Neural progenitor cell (in vitro differentiated cells): Measurements from ENCODE around the gene KRTAP3-2. TPM values are rescaled to one million over a fixed set of nuclear protein-coding genes. Genes with fewer than 3 reads are reported as not detected.

Experiments
- DNase-seq: peaks from one replicate; pipeline ENCODE4 v3.0.0-alpha.2; 2016; ENCODE audit warnings: low spot score
- H2AFZ ChIP-seq: fragments of 200-600 bp; sonication (generic); replicated peaks from 2 replicates; pipeline ENCODE4 v1.6.1; 2016; ENCODE audit warnings: antibody characterized with exemption
- H3F3A ChIP-seq: fragments of 200-600 bp; sonication (generic); 2 replicates; pipeline ENCODE4 v1.6.1; 2016; ENCODE audit warnings: antibody characterized with exemption, low read depth
- H3K27ac ChIP-seq: fragments of 200-600 bp; sonication (generic); 2 replicates; pipeline ENCODE4 v1.5.1; 2016; ENCODE audit warnings: mild to moderate bottlenecking
- H3K27me3 ChIP-seq: fragments of 200-600 bp; sonication (generic); 2 replicates; pipeline ENCODE4 v1.6.1; 2016; ENCODE audit warnings: mild to moderate bottlenecking, moderate library complexity
- H3K36me3 ChIP-seq: fragments of 200-600 bp; sonication (generic); 2 replicates; pipeline ENCODE4 v1.5.1; 2016
- H3K4me1 ChIP-seq: fragments of 200-600 bp; sonication (generic); 2 replicates; pipeline ENCODE4 v1.6.1; 2016; ENCODE audit warnings: mixed run types
- H3K4me2 ChIP-seq: fragments of 200-600 bp; sonication (generic); 2 replicates; pipeline ENCODE4 v1.6.1; 2016
- H3K4me3 ChIP-seq: fragments of 200-600 bp; sonication (generic); 2 replicates; pipeline ENCODE4 v1.5.1; 2016
- H3K79me2 ChIP-seq: fragments of 200-600 bp; sonication (generic); 2 replicates; pipeline ENCODE4 v1.6.1; 2016; ENCODE audit warnings: low read depth
- H3K9ac ChIP-seq: fragments of 200-600 bp; sonication (generic); 2 replicates; pipeline ENCODE4 v1.6.1; 2016
- H3K9me3 ChIP-seq: fragments of 200-600 bp; sonication (generic); 2 replicates; pipeline ENCODE4 v1.5.1; 2016; ENCODE audit warnings: low read depth
- H4K20me1 ChIP-seq: fragments of 200-600 bp; sonication (generic); 2 replicates; pipeline ENCODE4 v1.6.1; 2016; ENCODE audit warnings: low read depth
- H3K27ac Mint-ChIP-seq: 3 replicates; pipeline ENCODE4 v1.8.0; 2021; ENCODE audit warnings: mixed read lengths
- H3K27me3 Mint-ChIP-seq: 2 replicates; pipeline ENCODE4 v1.8.0; 2022; ENCODE audit warnings: low read depth, mild to moderate bottlenecking, inconsistent platforms, moderate library complexity, mixed read lengths; ENCODE audit not compliant: insufficient read depth
- H3K36me3 Mint-ChIP-seq: 3 replicates; pipeline ENCODE4 v1.8.0; 2021; ENCODE audit warnings: mixed read lengths
- H3K4me1 Mint-ChIP-seq: 3 replicates; pipeline ENCODE4 v1.8.0; 2021; ENCODE audit warnings: mixed read lengths
- H3K4me3 Mint-ChIP-seq: 3 replicates; pipeline ENCODE4 v1.8.0; 2021; ENCODE audit warnings: mild to moderate bottlenecking, moderate library complexity, mixed read lengths
- H3K9me3 Mint-ChIP-seq: 3 replicates; pipeline ENCODE4 v1.8.0; 2020; ENCODE audit warnings: mixed read lengths
- EZH2 ChIP-seq: fragments of 200-600 bp; sonication (generic); IDR thresholded peaks from 2 replicates; pipeline ENCODE4 v1.6.1; 2017; ENCODE audit warnings: antibody characterized with exemption, mild to moderate bottlenecking, moderate library complexity
- EZH2phosphoT487 ChIP-seq: fragments of 200-600 bp; sonication (generic); IDR thresholded peaks from 2 replicates; pipeline ENCODE4 v1.6.1; 2017; ENCODE audit warnings: antibody characterized with exemption
- total RNA-seq: library from RNA; depleted of rRNA; stranded (reverse); fragments of >200 nt; gene quantifications from 2 replicates; pipeline ENCODE4 v1.2.3, GENCODE V29; 2015; ENCODE audit warnings: low replicate concordance
- TF ChIP-seq, protein P1 (sequence below): fragments of 200-600 bp; sonication (generic); IDR thresholded peaks from 2 replicates; pipeline ENCODE4 v1.5.1; 2017; ENCODE audit warnings: antibody characterized with exemption, mild to moderate bottlenecking

The KRTAP3-2 gene
- total RNA-seq, 1 donor from 2014 or later = not detected

DNA sequence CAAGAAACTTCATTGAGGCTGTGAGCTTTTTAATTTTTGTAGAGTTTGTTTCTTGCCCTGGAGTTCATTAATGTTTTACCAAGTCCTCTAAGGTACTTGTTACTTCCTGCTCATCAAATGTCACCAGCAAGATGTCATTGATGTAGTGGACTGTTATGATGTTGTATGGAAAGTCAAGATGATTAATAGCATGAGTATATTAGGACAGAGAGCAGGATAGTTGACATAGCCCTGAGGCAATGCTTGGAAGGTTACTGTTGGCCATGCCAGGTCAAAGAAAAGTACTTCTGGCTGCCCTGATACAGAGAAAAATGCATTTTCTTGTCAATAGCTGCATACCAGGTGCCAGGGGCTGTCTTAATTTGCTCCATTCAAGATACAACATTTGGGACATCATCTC is 20.6 kb upstream of the KRTAP3-2 start:
- Histone ChIP-seq H3K4me2 (no peak overlapping the region), H3K4me3 (no peak overlapping the region), H3K4me1 (no peaks in the 10 kb centered on the region), H3K9ac (no peak overlapping the region), H3K79me2 (no peaks in the 10 kb centered on the region), H3K9me3 (no peaks in the 10 kb centered on the region), H3K36me3 (no peaks in the 10 kb centered on the region), H4K20me1 (no peaks in the 10 kb centered on the region), H2AFZ (no peak overlapping the region), H3K27me3 (no peaks in the 10 kb centered on the region), H3K27ac (no peak overlapping the region), H3F3A (no peaks in the 10 kb centered on the region)
- Mint-ChIP-seq H3K27ac (no peak overlapping the region), H3K4me3 (no peak overlapping the region), H3K9me3 (no peaks in the 10 kb centered on the region), H3K27me3 (no peaks in the 10 kb centered on the region), H3K36me3 (no peaks in the 10 kb centered on the region), H3K4me1 (no peaks in the 10 kb centered on the region)
- TF ChIP-seq, protein P1, sequence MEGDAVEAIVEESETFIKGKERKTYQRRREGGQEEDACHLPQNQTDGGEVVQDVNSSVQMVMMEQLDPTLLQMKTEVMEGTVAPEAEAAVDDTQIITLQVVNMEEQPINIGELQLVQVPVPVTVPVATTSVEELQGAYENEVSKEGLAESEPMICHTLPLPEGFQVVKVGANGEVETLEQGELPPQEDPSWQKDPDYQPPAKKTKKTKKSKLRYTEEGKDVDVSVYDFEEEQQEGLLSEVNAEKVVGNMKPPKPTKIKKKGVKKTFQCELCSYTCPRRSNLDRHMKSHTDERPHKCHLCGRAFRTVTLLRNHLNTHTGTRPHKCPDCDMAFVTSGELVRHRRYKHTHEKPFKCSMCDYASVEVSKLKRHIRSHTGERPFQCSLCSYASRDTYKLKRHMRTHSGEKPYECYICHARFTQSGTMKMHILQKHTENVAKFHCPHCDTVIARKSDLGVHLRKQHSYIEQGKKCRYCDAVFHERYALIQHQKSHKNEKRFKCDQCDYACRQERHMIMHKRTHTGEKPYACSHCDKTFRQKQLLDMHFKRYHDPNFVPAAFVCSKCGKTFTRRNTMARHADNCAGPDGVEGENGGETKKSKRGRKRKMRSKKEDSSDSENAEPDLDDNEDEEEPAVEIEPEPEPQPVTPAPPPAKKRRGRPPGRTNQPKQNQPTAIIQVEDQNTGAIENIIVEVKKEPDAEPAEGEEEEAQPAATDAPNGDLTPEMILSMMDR = no peak
- TF ChIP-seq EZH2phosphoT487 (no peak), EZH2 (no peak)
- no peak for DNase-seq

DNA sequence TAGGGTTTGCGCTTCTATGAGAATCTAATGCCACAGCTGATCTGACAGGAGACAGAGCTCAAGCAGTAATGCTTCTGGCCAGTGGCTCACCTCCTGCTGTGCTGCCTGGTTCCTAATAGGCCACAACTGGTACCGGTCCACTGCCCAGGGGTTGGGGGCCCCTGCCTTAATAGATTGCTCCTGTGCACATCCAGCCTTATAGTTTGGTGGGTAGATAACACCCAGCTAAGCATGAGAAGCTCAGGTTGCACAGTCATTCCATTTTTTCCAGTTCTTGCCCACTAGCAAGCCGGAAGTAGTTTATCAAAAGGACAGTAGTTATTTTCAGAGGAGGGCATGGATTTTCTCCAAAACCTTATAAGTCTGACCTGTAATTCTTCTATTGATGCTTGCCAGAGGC is 19.7 kb upstream of the KRTAP3-2 start:
- Mint-ChIP-seq H3K4me3 (no peak overlapping the region), H3K27me3 (no peaks in the 10 kb centered on the region), H3K9me3 (no peaks in the 10 kb centered on the region), H3K36me3 (no peaks in the 10 kb centered on the region), H3K4me1 (no peaks in the 10 kb centered on the region), H3K27ac (no peak overlapping the region)
- no peaks in the 10 kb centered on the region for H3K4me1 ChIP-seq
- no peaks in the 10 kb centered on the region for H4K20me1 ChIP-seq
- no peak overlapping the region for H3K4me2 ChIP-seq
- no peak for DNase-seq
- no peak overlapping the region for H3K27ac ChIP-seq
- H3K9me3 ChIP-seq = no peaks in the 10 kb centered on the region
- no peaks in the 10 kb centered on the region for H3K27me3 ChIP-seq
- H2AFZ ChIP-seq = no peak overlapping the region
- H3K4me3 ChIP-seq = no peak overlapping the region
- H3K9ac ChIP-seq = no peak overlapping the region
- TF ChIP-seq, protein P1 = no peak
- TF ChIP-seq EZH2phosphoT487 = no peak
- no peak for TF ChIP-seq EZH2
- no peaks in the 10 kb centered on the region for H3K79me2 ChIP-seq
- no peaks in the 10 kb centered on the region for H3F3A ChIP-seq
- H3K36me3 ChIP-seq = no peaks in the 10 kb centered on the region

DNA sequence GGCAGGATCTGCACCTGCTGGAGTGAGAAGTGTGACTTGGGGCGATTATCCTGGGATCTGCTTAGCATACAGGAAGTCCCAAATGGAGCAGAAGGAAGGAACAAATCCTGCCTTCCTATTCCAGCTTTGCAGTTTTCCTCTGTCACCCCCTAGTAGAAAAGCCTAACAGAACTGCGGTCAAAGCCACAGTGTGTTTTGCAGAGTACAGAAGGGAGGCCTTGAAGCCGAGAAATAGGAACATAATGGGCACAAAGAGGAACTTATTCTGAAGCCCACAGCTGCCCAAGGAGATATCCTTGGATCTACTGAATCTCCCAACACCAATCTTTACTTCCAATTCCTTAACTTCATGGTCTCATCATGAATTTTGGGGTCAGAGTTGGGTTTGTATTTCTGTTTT is 18.8 kb upstream of the KRTAP3-2 start:
- Mint-ChIP-seq H3K27ac (no peak overlapping the region), H3K4me1 (no peaks in the 10 kb centered on the region), H3K9me3 (no peaks in the 10 kb centered on the region), H3K4me3 (no peak overlapping the region), H3K27me3 (no peaks in the 10 kb centered on the region), H3K36me3 (no peaks in the 10 kb centered on the region)
- no peak for TF ChIP-seq EZH2
- Histone ChIP-seq H3K27ac (no peak overlapping the region), H3K4me3 (no peak overlapping the region), H3F3A (no peaks in the 10 kb centered on the region), H3K4me1 (no peaks in the 10 kb centered on the region), H3K9ac (no peak overlapping the region), H2AFZ (peak overlapping the region; percentile 73), H3K9me3 (no peaks in the 10 kb centered on the region), H3K36me3 (no peaks in the 10 kb centered on the region), H3K4me2 (no peak overlapping the region), H4K20me1 (no peaks in the 10 kb centered on the region), H3K27me3 (no peaks in the 10 kb centered on the region), H3K79me2 (no peaks in the 10 kb centered on the region)
- DNase-seq = no peak

DNA sequence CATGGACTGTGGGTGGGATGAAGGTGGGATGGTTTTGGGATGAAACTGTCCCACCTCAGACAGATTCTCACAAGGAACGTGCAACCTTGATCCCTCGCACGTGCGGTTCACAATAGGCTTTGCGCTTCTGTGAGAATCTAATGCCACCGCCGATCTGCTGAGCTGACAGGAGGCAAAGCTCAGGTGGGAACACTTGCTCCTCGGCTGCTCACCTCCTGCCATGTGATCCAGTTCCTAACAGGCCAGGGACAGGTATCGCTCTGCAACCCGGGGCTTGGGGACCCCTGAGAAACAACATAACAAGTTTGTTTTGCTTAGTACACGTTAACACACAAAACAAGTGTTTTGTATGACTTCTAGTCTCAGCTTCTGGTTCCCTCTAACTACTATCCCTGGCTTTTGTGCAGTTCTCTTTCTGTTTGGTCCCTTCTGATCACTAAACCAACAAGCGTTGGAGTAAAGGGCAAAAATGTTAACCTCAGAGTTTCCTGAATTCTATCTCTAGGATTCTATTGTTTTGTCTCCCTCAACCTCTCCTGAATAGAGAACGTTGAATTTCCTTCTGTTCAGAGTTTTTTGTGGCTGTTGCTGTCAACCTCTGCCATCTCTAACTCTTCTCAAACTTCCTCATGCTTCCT is 17.0 kb upstream of the KRTAP3-2 start:
- H3K9me3 ChIP-seq = no peaks in the 10 kb centered on the region
- Mint-ChIP-seq H3K27me3 (no peaks in the 10 kb centered on the region), H3K9me3 (no peaks in the 10 kb centered on the region), H3K4me3 (no peak overlapping the region), H3K4me1 (no peaks in the 10 kb centered on the region), H3K36me3 (no peaks in the 10 kb centered on the region), H3K27ac (no peak overlapping the region)
- no peak overlapping the region for H3K9ac ChIP-seq
- TF ChIP-seq EZH2 = no peak
- TF ChIP-seq, protein P1 = no peak
- TF ChIP-seq EZH2phosphoT487 = no peak
- H3K36me3 ChIP-seq = no peaks in the 10 kb centered on the region
- H3K27me3 ChIP-seq = no peaks in the 10 kb centered on the region
- no peaks in the 10 kb centered on the region for H3K4me1 ChIP-seq
- H3F3A ChIP-seq = no peaks in the 10 kb centered on the region
- no peak overlapping the region for H3K4me3 ChIP-seq
- DNase-seq = no peak
- no peaks in the 10 kb centered on the region for H4K20me1 ChIP-seq
- no peak overlapping the region for H3K4me2 ChIP-seq
- no peak overlapping the region for H3K27ac ChIP-seq
- no peaks in the 10 kb centered on the region for H3K79me2 ChIP-seq
- peak overlapping the region; percentile 1 for H2AFZ ChIP-seq
